OCI-LY3 (cell line): Measurements from ENCODE around the gene OR2B2.

Source experiments
- EZH2phosphoT487 ChIP-seq: fragments of 200-600 bp; shearing (Covaris generic); IDR thresholded peaks from 2 replicates; pipeline ENCODE4 v1.6.1; 2018; ENCODE audit warnings: antibody characterized with exemption, mixed run types, low read depth
- TF ChIP-seq, protein P1 (sequence below): fragments of 200-600, 300-600 bp; sonication (generic); IDR thresholded peaks from 2 replicates; pipeline ENCODE4 v1.5.1; 2014; ENCODE audit warnings: antibody characterized with exemption, low read length, low read depth

DNA sequence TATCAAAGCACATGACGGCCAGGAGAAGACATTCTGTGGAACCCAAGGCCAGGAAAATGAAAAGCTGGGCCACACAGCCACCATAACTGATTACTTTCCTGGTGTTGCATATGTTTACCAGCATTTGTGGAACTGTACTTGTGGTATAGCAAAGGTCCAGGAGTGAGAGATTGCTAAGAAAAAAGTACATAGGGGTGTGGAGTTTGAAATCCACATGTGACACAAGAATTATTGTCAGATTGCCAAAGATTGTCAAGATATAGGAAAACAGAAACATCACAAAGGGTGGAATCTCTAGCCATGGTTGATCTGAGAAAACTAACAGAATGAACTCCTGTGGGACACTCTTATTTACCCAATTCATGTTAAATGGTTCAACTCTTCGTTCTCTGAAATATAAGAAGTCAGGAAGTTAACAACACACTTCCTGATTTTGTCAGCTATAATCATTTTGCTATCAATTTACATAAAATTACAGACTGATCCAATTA lies at the start of gene OR2B2:
- TF ChIP-seq, protein P1, sequence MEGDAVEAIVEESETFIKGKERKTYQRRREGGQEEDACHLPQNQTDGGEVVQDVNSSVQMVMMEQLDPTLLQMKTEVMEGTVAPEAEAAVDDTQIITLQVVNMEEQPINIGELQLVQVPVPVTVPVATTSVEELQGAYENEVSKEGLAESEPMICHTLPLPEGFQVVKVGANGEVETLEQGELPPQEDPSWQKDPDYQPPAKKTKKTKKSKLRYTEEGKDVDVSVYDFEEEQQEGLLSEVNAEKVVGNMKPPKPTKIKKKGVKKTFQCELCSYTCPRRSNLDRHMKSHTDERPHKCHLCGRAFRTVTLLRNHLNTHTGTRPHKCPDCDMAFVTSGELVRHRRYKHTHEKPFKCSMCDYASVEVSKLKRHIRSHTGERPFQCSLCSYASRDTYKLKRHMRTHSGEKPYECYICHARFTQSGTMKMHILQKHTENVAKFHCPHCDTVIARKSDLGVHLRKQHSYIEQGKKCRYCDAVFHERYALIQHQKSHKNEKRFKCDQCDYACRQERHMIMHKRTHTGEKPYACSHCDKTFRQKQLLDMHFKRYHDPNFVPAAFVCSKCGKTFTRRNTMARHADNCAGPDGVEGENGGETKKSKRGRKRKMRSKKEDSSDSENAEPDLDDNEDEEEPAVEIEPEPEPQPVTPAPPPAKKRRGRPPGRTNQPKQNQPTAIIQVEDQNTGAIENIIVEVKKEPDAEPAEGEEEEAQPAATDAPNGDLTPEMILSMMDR: no peak
- TF ChIP-seq EZH2phosphoT487: no peak
